Smooth muscle cell of trachea (primary cell): Measurements from ENCODE around the gene SMARCA2. TPM values are rescaled to one million over a fixed set of nuclear protein-coding genes. Genes with fewer than 3 reads are reported as not detected.

Experiments
- total RNA-seq: library from RNA; depleted of rRNA; stranded (reverse); fragments of >200 nt; gene quantifications from 2 replicates; pipeline ENCODE4 v1.2.1, GENCODE V29; 2014

Gene SMARCA2
- 79.2 and 98.6 TPM in 2 replicates for total RNA-seq

DNA sequence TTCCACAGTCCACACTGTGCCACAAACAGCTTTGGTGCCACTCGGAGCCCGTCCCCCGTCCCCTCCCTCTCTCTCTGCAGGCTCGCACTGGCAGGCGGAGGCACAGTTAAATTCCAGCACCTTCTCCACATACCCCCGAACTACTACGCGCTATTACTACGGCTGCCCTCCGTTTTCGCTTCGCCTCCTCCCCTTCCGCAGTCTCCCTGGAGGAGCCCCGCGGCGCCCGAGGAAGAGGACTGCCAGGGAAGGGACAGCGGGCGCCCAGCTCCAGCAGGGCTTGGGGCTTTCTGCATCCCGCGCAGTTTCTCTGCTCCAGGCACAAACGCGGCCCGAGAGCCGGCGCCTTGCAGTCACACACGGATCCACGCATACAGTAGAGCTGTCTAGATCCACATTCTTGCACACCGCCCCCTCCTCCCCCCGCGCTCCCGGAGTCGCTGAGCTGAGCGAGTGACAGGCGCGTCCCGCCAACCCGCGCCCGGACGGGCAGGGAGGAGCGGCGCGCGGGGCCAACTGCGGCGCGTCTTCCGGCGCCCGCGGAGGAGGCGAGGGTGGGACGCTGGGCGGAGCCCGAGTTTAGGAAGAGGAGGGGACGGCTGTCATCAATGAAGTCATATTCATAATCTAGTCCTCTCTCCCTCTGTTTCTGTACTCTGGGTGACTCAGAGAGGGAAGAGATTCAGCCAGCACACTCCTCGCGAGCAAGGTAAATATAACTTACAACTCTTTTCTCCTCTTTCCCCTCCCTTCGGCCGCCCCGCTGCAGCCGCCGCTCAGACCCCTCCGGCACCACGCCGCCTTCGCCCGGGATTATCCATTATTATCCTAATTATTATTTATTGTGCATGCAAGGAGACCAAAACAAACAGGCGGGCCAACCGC is at the start of gene SMARCA2:
Gene SMARCA2, plus strand, starts transcription at position 652 of the 885 bp plus-strand sequence. CDS start 13,676 bp downstream, outside the sequence.

